Measurements from ENCODE around the gene ZSWIM5.
"Not testable (repeated sequence)": the region's sequence is repeated elsewhere in the genome, so short reads cannot be mapped to it uniquely, and the experiment has no call there.

The ZSWIM5 gene

GRCh38 chr1:45123358-45123757 lies 83.0 kb downstream of the ZSWIM5 start:
- DNase-seq (ENCODE audit: insufficient read length, low spot score) (no peak), FAIRE-seq (no peak)
- TF ChIP-seq CTCF (IDR thresholded peaks at IDR 0.05; ENCODE audit: insufficient read depth, missing control alignments) = no peak

DNA sequence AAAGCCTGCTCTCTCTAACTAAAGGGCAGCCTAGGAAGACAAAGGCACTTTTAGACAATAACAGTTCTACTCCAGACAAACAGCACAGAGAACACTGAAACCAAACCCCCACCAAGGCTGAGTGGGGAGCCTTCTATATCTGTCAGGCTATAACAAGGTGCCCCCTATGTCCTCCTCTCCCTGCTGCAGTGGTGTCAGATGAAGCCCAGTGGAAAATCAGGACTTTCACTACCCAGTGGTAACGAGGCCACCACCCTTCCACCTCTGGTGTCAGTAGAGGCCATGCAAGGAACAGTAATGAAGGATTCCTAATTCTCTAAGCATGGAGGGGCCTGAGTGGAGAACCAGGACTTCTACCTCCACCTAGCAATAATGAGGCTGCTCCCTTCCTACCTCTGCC lies 83.7 kb downstream of the ZSWIM5 start:
- TF ChIP-seq CTCF (IDR thresholded peaks at IDR 0.05; ENCODE audit: insufficient read depth, missing control alignments) = no peak
- FAIRE-seq (no peak), DNase-seq (ENCODE audit: insufficient read length, low spot score) (no peak)

GRCh38 chr1:45117766-45118165 lies 88.6 kb downstream of the ZSWIM5 start:
- DNase-seq (ENCODE audit: insufficient read length, low spot score) = no peak
- no peak for TF ChIP-seq CTCF (IDR thresholded peaks at IDR 0.05; ENCODE audit: insufficient read depth, missing control alignments)
- no peak for FAIRE-seq

DNA sequence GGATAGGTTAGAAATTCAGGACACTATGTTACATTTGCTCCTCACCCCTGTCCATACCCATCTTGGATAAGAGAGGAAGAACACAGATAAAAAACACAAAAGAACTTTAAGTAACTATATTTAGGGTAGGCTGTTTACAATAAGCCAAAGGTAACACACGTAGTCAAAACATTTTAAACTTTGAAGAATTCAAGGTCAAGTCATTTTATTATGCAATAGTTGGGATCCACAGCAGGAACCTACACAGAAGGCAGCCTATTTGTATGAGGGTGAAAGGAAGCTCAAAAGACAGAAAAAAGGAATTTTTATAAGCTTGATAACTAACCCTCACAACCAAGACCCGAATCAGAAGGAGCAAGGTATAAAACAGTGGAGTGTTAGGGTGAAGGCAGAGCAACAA lies 89.6 kb downstream of the ZSWIM5 start:
- FAIRE-seq (no peak), DNase-seq (ENCODE audit: insufficient read length, low spot score) (no peak)
- TF ChIP-seq CTCF (IDR thresholded peaks at IDR 0.05; ENCODE audit: insufficient read depth, missing control alignments) = no peak

- no peak for FAIRE-seq
- DNase-seq (ENCODE audit: insufficient read length, low spot score) = no peak
- TF ChIP-seq CTCF (IDR thresholded peaks at IDR 0.05; ENCODE audit: insufficient read depth, missing control alignments) = no peak
These were observed 90.1 kb downstream of the ZSWIM5 start for GRCh38 chr1:45116340-45116739.

GRCh38 chr1:45115198-45115597 lies 91.2 kb downstream of the ZSWIM5 start:
- not testable (repeated sequence) for DNase-seq (ENCODE audit: insufficient read length, low spot score); FAIRE-seq

- DNase-seq (ENCODE audit: insufficient read length, low spot score) (no peak), FAIRE-seq (no peak)
- TF ChIP-seq CTCF (IDR thresholded peaks at IDR 0.05; ENCODE audit: insufficient read depth, missing control alignments) = no peak
These were observed 93.7 kb downstream of the ZSWIM5 start for GRCh38 chr1:45112661-45113060.

DNA sequence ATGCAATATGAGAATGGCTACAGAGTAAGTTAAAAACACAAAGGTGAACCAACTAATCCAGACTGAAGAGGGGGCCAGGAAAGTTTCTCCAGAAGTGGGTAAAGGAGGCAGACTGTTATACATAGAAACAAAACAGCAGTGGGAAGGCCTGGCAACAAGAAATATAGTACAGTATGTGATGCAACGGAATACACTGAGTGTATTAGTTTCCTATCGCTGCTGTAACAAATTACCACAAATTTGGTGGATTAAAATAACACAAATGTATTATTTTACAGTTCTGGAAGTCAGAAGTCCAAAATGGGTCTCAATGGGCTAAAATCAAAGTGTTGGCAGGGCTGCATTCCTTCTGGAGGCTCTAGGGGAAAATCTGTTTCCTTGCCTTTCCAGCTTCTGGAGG lies 95.2 kb downstream of the ZSWIM5 start:
- no peak for TF ChIP-seq CTCF (IDR thresholded peaks at IDR 0.05; ENCODE audit: insufficient read depth, missing control alignments)
- DNase-seq (ENCODE audit: insufficient read length, low spot score) = no peak
- FAIRE-seq = no peak

Measured in D721Med (cell line).